Measurements from ENCODE around the gene UNCX. TPM values are rescaled to one million over a fixed set of nuclear protein-coding genes. Genes with fewer than 3 reads are reported as not detected.

Gene UNCX
- total RNA-seq, 1 donor from 2014 or later, result not detected

- Mint-ChIP-seq H3K27ac (ENCODE audit: unreplicated experiment) (no peak overlapping the region), H3K36me3 (ENCODE audit: unreplicated experiment) (peaks cover 4% of the 10 kb centered on the region), H3K4me3 (ENCODE audit: unreplicated experiment) (no peak overlapping the region), H3K27me3 (ENCODE audit: unreplicated experiment) (peaks cover 62% of the 10 kb centered on the region), H3K9me3 (ENCODE audit: unreplicated experiment) (no peaks in the 10 kb centered on the region), H3K4me1 (ENCODE audit: unreplicated experiment) (peaks cover 4% of the 10 kb centered on the region)
- DNase-seq (ENCODE audit: extremely low spot score, unreplicated experiment), result no peak
- no peak for TF ChIP-seq CTCF (IDR thresholded peaks at IDR 0.05)
These were observed 6.3 kb upstream of the UNCX start for GRCh38 chr7:1226186-1226901.

- H3K27ac Mint-ChIP-seq (ENCODE audit: unreplicated experiment), result no peak overlapping the region
- H3K27me3 Mint-ChIP-seq (ENCODE audit: unreplicated experiment), result peaks cover 63% of the 10 kb centered on the region
- H3K36me3 Mint-ChIP-seq (ENCODE audit: unreplicated experiment), result peaks cover 7% of the 10 kb centered on the region
- TF ChIP-seq CTCF (IDR thresholded peaks at IDR 0.05), result no peak
- DNase-seq (ENCODE audit: extremely low spot score, unreplicated experiment), result no peak
- H3K4me3 Mint-ChIP-seq (ENCODE audit: unreplicated experiment), result no peak overlapping the region
- H3K9me3 Mint-ChIP-seq (ENCODE audit: unreplicated experiment), result no peaks in the 10 kb centered on the region
- H3K4me1 Mint-ChIP-seq (ENCODE audit: unreplicated experiment), result peaks cover 7% of the 10 kb centered on the region
These were observed 5.4 kb upstream of the UNCX start for GRCh38 chr7:1227071-1227804.

GRCh38 chr7:1227814-1228544 is 4.7 kb upstream of the UNCX start:
- H3K27me3 Mint-ChIP-seq (ENCODE audit: unreplicated experiment), result peaks cover 62% of the 10 kb centered on the region
- H3K27ac Mint-ChIP-seq (ENCODE audit: unreplicated experiment), result no peak overlapping the region
- peaks cover 7% of the 10 kb centered on the region for H3K36me3 Mint-ChIP-seq (ENCODE audit: unreplicated experiment)
- H3K4me1 Mint-ChIP-seq (ENCODE audit: unreplicated experiment), result peaks cover 8% of the 10 kb centered on the region
- no peak for TF ChIP-seq CTCF (IDR thresholded peaks at IDR 0.05)
- no peak overlapping the region for H3K4me3 Mint-ChIP-seq (ENCODE audit: unreplicated experiment)
- no peak for DNase-seq (ENCODE audit: extremely low spot score, unreplicated experiment)
- H3K9me3 Mint-ChIP-seq (ENCODE audit: unreplicated experiment), result no peaks in the 10 kb centered on the region

GRCh38 chr7:1228545-1229201 is 4.0 kb upstream of the UNCX start:
- peaks cover 57% of the 10 kb centered on the region for H3K27me3 Mint-ChIP-seq (ENCODE audit: unreplicated experiment)
- TF ChIP-seq CTCF (IDR thresholded peaks at IDR 0.05), result no peak
- H3K4me1 Mint-ChIP-seq (ENCODE audit: unreplicated experiment), result peaks cover 8% of the 10 kb centered on the region
- no peak overlapping the region for H3K27ac Mint-ChIP-seq (ENCODE audit: unreplicated experiment)
- no peaks in the 10 kb centered on the region for H3K9me3 Mint-ChIP-seq (ENCODE audit: unreplicated experiment)
- peaks cover 7% of the 10 kb centered on the region for H3K36me3 Mint-ChIP-seq (ENCODE audit: unreplicated experiment)
- no peak for DNase-seq (ENCODE audit: extremely low spot score, unreplicated experiment)
- no peak overlapping the region for H3K4me3 Mint-ChIP-seq (ENCODE audit: unreplicated experiment)

Measured in osteocyte (in vitro differentiated cells).